ENCODE measurements around the gene MACROD2. TPM values are rescaled to one million over a fixed set of nuclear protein-coding genes. Genes with fewer than 3 reads are reported as not detected.

Gene MACROD2
- total RNA-seq, 6 experiments from 2014 or later: 0.05 to 0.57 (median 0.11) TPM; not detected in 1

GRCh38 chr20:14410869-14411555 is 415.7 kb downstream of the MACROD2 start:
- H3K4me3 Mint-ChIP-seq: no peak overlapping the region
- DNase-seq: no peak
- H3K27me3 Mint-ChIP-seq (ENCODE audit: insufficient read depth): no peaks in the 10 kb centered on the region
- no peaks in the 10 kb centered on the region for H3K36me3 Mint-ChIP-seq (ENCODE audit: low read depth)
- H3K9me3 Mint-ChIP-seq: peaks cover 41% of the 10 kb centered on the region
- H3K4me1 Mint-ChIP-seq (ENCODE audit: low read depth): no peaks in the 10 kb centered on the region
- TF ChIP-seq, protein P1, sequence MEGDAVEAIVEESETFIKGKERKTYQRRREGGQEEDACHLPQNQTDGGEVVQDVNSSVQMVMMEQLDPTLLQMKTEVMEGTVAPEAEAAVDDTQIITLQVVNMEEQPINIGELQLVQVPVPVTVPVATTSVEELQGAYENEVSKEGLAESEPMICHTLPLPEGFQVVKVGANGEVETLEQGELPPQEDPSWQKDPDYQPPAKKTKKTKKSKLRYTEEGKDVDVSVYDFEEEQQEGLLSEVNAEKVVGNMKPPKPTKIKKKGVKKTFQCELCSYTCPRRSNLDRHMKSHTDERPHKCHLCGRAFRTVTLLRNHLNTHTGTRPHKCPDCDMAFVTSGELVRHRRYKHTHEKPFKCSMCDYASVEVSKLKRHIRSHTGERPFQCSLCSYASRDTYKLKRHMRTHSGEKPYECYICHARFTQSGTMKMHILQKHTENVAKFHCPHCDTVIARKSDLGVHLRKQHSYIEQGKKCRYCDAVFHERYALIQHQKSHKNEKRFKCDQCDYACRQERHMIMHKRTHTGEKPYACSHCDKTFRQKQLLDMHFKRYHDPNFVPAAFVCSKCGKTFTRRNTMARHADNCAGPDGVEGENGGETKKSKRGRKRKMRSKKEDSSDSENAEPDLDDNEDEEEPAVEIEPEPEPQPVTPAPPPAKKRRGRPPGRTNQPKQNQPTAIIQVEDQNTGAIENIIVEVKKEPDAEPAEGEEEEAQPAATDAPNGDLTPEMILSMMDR (IDR thresholded peaks at IDR 0.05): no peak
- no peak overlapping the region for H3K27ac Mint-ChIP-seq

DNA sequence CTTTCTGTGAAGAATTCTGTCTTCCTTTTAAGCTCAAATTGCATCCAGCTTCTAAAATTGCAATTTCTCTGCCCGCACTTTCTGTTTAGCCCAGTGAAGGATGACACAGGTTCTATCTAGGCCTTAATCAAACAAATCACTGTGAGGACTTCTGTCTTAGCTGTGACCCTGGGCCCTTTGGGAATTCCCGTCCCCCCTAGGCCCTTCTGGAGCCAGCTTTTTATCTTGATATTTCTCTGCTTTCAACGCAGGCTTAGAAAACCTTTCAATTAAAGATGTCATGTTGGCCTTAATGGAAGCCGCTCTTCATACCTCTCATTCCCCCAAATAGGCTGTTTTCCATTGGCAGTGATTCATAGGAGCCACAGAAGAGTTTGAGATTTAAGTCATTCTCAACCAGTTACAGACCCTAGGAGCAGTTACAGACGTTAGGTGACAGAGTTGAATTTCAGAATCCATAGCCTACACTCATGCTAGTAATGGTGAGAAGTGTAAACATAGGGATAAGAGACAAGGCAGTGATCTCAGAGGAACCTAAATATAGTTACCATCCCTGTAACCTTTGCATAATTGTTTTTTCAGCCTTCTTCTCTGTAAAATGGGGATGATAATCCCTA is 416.9 kb downstream of the MACROD2 start:
- TF ChIP-seq, protein P1 (IDR thresholded peaks at IDR 0.05): no peak
- Mint-ChIP-seq H3K9me3 (peaks cover 49% of the 10 kb centered on the region), H3K36me3 (ENCODE audit: low read depth) (no peaks in the 10 kb centered on the region), H3K27me3 (ENCODE audit: insufficient read depth) (no peaks in the 10 kb centered on the region), H3K27ac (no peak overlapping the region), H3K4me1 (ENCODE audit: low read depth) (no peaks in the 10 kb centered on the region), H3K4me3 (no peak overlapping the region)
- DNase-seq: no peak

GRCh38 chr20:14413835-14414234 is 418.5 kb downstream of the MACROD2 start:
- H3K27ac Mint-ChIP-seq: no peak overlapping the region
- H3K4me3 Mint-ChIP-seq: no peak overlapping the region
- H3K9me3 Mint-ChIP-seq: peaks cover 49% of the 10 kb centered on the region
- H3K27me3 Mint-ChIP-seq (ENCODE audit: insufficient read depth): no peaks in the 10 kb centered on the region
- TF ChIP-seq, protein P1 (IDR thresholded peaks at IDR 0.05): no peak
- H3K4me1 Mint-ChIP-seq (ENCODE audit: low read depth): no peaks in the 10 kb centered on the region
- no peak for DNase-seq
- H3K36me3 Mint-ChIP-seq (ENCODE audit: low read depth): no peaks in the 10 kb centered on the region

DNA sequence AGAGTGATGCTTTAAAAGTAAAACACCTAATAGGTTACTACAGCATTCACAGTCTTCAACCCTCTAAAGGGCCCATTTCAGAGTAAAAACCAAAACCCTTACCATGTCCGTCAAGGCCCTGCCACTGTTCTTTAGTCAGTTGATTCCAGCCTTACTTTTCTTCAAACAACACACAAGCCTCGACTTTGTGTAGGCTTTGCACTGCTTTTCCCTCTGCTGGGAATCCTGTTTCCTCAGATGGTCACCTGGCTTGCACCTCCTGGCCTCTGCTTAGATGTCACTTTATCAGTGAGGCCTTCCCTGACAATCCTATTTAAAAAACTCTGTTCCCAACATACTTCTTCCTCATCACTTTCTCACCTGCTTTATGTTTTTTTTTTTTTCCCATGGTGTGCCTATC is 419.2 kb downstream of the MACROD2 start:
- no peak for DNase-seq
- no peaks in the 10 kb centered on the region for H3K36me3 Mint-ChIP-seq (ENCODE audit: low read depth)
- no peaks in the 10 kb centered on the region for H3K27me3 Mint-ChIP-seq (ENCODE audit: insufficient read depth)
- H3K4me3 Mint-ChIP-seq: no peak overlapping the region
- TF ChIP-seq, protein P1 (IDR thresholded peaks at IDR 0.05): no peak
- no peak overlapping the region for H3K27ac Mint-ChIP-seq
- H3K4me1 Mint-ChIP-seq (ENCODE audit: low read depth): no peaks in the 10 kb centered on the region
- peaks cover 45% of the 10 kb centered on the region for H3K9me3 Mint-ChIP-seq

GRCh38 chr20:14415467-14415866 is 420.2 kb downstream of the MACROD2 start:
- Mint-ChIP-seq H3K4me3 (no peak overlapping the region), H3K9me3 (peaks cover 47% of the 10 kb centered on the region)

More at GRCh38 chr20:14415467-14415866, 420.2 kb downstream of the MACROD2 start:
- no peaks in the 10 kb centered on the region for H3K27me3 Mint-ChIP-seq (ENCODE audit: insufficient read depth)
- H3K4me1 Mint-ChIP-seq (ENCODE audit: low read depth): no peaks in the 10 kb centered on the region
- TF ChIP-seq, protein P1 (IDR thresholded peaks at IDR 0.05): no peak
- no peak for DNase-seq
- no peak overlapping the region for H3K27ac Mint-ChIP-seq
- no peaks in the 10 kb centered on the region for H3K36me3 Mint-ChIP-seq (ENCODE audit: low read depth)
